Measurements from ENCODE around the gene OXA1L.
A peak's percentile ranks its signal among the peaks of the same experiment; 100 is the strongest.
"Not testable (repeated sequence)": the region's sequence is repeated elsewhere in the genome, so short reads cannot be mapped to it uniquely, and the experiment has no call there.

Gene OXA1L

DNA sequence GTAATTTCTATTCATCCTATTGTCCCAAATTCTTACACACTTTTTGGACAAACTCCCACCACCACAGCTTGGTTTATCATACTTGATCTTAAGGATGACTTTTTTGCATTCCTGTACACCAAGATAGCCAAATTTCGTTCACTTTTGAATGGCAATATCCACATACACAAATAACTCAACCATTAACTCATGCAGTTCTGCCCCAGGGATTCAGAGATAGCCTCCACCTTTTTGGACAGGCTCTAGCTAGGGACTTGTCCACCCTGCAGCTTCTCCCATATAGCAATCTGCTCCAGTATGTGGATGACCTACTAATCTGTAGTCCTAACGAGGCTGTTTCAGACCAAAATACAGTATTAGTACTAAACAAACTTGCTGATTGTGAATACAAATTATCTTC is 32.7 kb upstream of the OXA1L start:
- in situ Hi-C loops (cut with MboI; ENCODE audit: low sequenced_read_pairs, unreplicated experiment), result no loop called here
- DNase-seq (ENCODE audit: low spot score), result no peak
- TF ChIP-seq, protein P1, sequence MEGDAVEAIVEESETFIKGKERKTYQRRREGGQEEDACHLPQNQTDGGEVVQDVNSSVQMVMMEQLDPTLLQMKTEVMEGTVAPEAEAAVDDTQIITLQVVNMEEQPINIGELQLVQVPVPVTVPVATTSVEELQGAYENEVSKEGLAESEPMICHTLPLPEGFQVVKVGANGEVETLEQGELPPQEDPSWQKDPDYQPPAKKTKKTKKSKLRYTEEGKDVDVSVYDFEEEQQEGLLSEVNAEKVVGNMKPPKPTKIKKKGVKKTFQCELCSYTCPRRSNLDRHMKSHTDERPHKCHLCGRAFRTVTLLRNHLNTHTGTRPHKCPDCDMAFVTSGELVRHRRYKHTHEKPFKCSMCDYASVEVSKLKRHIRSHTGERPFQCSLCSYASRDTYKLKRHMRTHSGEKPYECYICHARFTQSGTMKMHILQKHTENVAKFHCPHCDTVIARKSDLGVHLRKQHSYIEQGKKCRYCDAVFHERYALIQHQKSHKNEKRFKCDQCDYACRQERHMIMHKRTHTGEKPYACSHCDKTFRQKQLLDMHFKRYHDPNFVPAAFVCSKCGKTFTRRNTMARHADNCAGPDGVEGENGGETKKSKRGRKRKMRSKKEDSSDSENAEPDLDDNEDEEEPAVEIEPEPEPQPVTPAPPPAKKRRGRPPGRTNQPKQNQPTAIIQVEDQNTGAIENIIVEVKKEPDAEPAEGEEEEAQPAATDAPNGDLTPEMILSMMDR (IDR thresholded peaks at IDR 0.05; ENCODE audit: borderline replicate concordance, control extremely low read depth, extremely low read depth, insufficient read depth, missing control alignments), result no peak

DNA sequence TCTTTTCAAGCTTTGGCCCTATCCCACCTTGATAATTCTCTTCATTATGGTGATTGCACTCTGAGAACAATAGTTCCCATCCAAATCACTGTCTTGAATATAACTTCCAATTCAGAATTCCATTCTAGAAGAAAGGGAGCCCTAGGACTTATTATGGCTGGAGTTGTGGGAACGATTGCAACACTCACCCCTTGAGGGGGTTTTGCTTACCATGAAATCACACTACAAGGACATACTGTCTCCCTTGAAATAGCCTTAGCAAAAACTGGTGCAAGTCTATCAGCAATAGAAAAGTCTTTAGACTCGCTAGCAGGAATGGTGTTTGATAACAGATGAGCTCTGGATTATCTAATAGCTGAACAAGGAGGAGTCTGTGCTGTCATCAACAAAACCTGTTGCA is 31.4 kb upstream of the OXA1L start:
- TF ChIP-seq, protein P1 (IDR thresholded peaks at IDR 0.05; ENCODE audit: borderline replicate concordance, control extremely low read depth, extremely low read depth, insufficient read depth, missing control alignments), result no peak

DNA sequence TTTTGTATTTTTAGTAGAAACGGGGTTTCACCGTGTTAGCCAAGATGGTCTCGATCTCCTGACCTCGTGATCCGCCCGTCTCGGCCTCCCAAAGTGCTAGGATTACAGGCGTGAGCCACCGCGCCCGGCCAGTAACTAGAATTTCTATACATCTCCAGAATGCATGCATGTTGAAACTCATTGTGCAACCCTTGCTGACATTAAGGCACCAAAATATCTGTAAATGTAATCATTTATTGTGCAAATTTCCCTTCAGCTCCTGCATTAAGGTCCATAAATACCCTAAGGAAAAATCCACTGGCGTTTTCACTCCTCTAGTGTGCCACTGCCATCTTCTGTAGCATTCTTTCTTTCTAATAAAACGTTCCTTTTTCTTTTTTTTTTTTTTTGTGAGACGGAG is 30.1 kb upstream of the OXA1L start:
- in situ Hi-C loops (cut with MboI; ENCODE audit: low sequenced_read_pairs, unreplicated experiment); DNase-seq (ENCODE audit: low spot score): not testable (repeated sequence)

More for the DNA sequence above, 31.4 kb upstream of the OXA1L start:
- in situ Hi-C loops (cut with MboI; ENCODE audit: low sequenced_read_pairs, unreplicated experiment), result no loop called here
- no peak for DNase-seq (ENCODE audit: low spot score)

DNA sequence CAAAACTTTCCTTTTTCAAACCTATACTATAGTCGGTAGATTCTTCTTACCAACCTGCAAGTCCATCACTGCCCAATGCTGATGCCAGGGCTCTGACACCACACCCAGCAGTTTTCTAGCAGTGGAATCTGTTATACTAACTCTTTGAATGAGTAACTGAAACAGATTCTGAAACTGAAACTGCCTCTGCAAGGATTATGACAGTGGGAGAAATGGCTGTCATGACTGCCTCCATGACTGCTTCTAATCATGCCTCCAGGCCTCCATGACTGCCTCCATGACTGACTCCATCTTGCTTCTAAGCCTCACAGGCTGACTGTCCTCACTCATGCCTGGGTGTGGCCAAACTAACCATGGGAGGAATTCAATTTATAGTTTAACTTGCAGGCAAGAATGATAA is 29.4 kb upstream of the OXA1L start:
- TF ChIP-seq, protein P1 (IDR thresholded peaks at IDR 0.05; ENCODE audit: borderline replicate concordance, control extremely low read depth, extremely low read depth, insufficient read depth, missing control alignments), result no peak
- peak; percentile 78 for DNase-seq (ENCODE audit: low spot score)
- in situ Hi-C loops (cut with MboI; ENCODE audit: low sequenced_read_pairs, unreplicated experiment), result no loop called here

DNA sequence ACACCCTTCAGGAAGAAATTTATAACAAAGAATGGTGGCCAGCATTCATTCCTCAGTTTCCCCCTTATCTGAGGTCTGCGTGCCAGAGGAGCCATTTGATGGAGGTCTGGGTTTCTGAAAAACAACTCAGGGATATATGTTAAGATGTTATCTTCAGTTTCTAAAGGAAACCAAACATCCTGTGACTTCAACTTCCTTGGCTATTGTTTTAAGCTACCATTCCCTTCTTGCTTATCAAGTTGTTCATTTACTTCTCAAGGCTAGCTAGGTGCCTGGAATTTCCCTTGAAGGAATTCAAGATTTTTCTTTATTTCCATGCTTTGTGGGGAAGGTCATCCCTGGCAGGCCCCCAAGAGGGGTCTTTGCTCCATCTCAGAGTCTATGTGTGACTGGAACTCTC is 27.1 kb upstream of the OXA1L start:
- in situ Hi-C loops (cut with MboI; ENCODE audit: low sequenced_read_pairs, unreplicated experiment), result no loop called here
- TF ChIP-seq, protein P1 (IDR thresholded peaks at IDR 0.05; ENCODE audit: borderline replicate concordance, control extremely low read depth, extremely low read depth, insufficient read depth, missing control alignments), result no peak
- DNase-seq (ENCODE audit: low spot score), result no peak

DNA sequence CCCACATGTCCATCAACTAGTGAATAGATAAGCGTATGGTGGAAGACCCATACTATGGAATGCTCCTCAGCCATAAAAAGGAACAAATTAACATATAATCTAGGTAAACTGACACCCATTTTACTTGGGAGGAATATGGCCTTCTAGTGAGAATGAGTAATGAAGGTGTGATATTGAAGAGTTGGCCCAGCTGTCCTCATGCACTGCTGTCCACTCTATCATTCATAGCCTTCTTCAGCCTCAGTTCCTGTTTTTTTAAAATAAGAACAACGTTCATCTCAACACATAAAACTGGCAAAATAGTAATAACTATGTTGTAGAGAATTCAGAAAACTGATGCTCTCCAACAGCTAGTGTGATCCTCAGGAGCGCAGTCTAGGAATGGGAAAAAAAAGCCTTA is 26.5 kb upstream of the OXA1L start:
- TF ChIP-seq, protein P1 (IDR thresholded peaks at IDR 0.05; ENCODE audit: borderline replicate concordance, control extremely low read depth, extremely low read depth, insufficient read depth, missing control alignments), result no peak
- no peak for DNase-seq (ENCODE audit: low spot score)
- in situ Hi-C loops (cut with MboI; ENCODE audit: low sequenced_read_pairs, unreplicated experiment), result no loop called here

DNA sequence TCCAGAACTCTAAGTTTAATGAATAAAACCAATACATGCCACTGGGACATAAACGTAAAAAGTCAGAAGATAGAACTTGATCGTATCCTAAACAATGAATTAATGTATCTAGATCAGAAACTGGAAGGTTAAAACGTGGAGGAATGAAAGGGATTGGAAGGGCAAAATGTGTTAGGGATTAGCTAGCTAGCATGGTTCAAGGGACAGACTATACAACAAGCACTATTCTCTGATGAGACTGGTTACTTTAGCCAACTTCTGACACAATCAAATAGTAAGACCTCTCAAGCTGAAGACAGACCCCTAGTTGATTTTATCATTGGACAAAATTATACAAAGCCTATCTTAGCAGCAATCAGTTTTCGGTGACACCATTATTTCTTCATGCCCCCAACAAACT is 18.7 kb upstream of the OXA1L start:
- TF ChIP-seq, protein P1 (IDR thresholded peaks at IDR 0.05; ENCODE audit: borderline replicate concordance, control extremely low read depth, extremely low read depth, insufficient read depth, missing control alignments), result no peak
- in situ Hi-C loops (cut with MboI; ENCODE audit: low sequenced_read_pairs, unreplicated experiment), result no loop called here
- DNase-seq (ENCODE audit: low spot score), result no peak
